WTC11 (cell line): ENCODE measurements around the gene CMPK2. TPM values are rescaled to one million over a fixed set of nuclear protein-coding genes. Genes with fewer than 3 reads are reported as not detected.

Source experiments
- ATAC-seq: fragments of 200-7000 bp; cut with Tn5 transposase; 2 replicates; pipeline ENCODE4 v1.10.0; 2021; ENCODE audit warnings: mild to moderate bottlenecking, moderate library complexity
- CTCF ChIA-PET: fragments of 300-600 bp; sonication (Branson Sonifier 250); formaldehyde crosslinking; loops from one replicate; lab custom pipeline; 2021; ENCODE audit warnings: antibody characterized with exemption; lab: Charles Lee
- POLR2A ChIA-PET: fragments of 350-600 bp; sonication (Branson Sonifier 250); formaldehyde crosslinking; loops from one replicate; lab custom pipeline; 2021; ENCODE audit warnings: antibody characterized with exemption; lab: Charles Lee
- DNase-seq: peaks from one replicate; pipeline ENCODE4 v3.0.0; 2021; ENCODE audit warnings: low spot score
- H3K27ac Mint-ChIP-seq: 2 replicates; pipeline ENCODE4 v1.8.0; 2021; ENCODE audit warnings: mixed read lengths
- H3K27me3 Mint-ChIP-seq: 2 replicates; pipeline ENCODE4 v1.8.0; 2021; ENCODE audit warnings: low read depth, mild to moderate bottlenecking, moderate library complexity, mixed read lengths
- H3K36me3 Mint-ChIP-seq: 2 replicates; pipeline ENCODE4 v1.8.0; 2021; ENCODE audit warnings: mixed read lengths
- H3K4me1 Mint-ChIP-seq: 2 replicates; pipeline ENCODE4 v1.8.0; 2022; ENCODE audit warnings: mixed read lengths
- H3K4me3 Mint-ChIP-seq: 2 replicates; pipeline ENCODE4 v1.8.0; 2021; ENCODE audit warnings: mild to moderate bottlenecking, moderate library complexity, mixed read lengths
- H3K9me3 Mint-ChIP-seq: 2 replicates; pipeline ENCODE4 v1.8.0; 2021; ENCODE audit warnings: mixed read lengths
- AR ChIP-seq: fragments of 250-450 bp; sonication (Bioruptor Pico); IDR thresholded peaks from 2 replicates; pipeline ENCODE4 v1.9.0; 2021; ENCODE audit warnings: mild to moderate bottlenecking
- ATF6 ChIP-seq: sonication (generic); formaldehyde crosslinking; IDR thresholded peaks from 2 replicates; pipeline ENCODE4 v1.8.1; 2023; ENCODE audit warnings: mild to moderate bottlenecking, missing genetic modification reagents
- E2F1 ChIP-seq: sonication (generic); formaldehyde crosslinking; IDR thresholded peaks from 2 replicates; pipeline ENCODE4 v1.8.0; 2022; ENCODE audit warnings: mild to moderate bottlenecking, missing genetic modification reagents
- ESRRA ChIP-seq: sonication (generic); formaldehyde crosslinking; IDR thresholded peaks from 2 replicates; pipeline ENCODE4 v1.8.1; 2022; ENCODE audit warnings: mild to moderate bottlenecking, missing genetic modification reagents, borderline replicate concordance
- GABPB1 ChIP-seq: sonication (generic); formaldehyde crosslinking; IDR thresholded peaks from 2 replicates; pipeline ENCODE4 v1.8.1; 2023; ENCODE audit warnings: mild to moderate bottlenecking, missing genetic modification reagents
- GTF2I ChIP-seq: fragments of 250-450 bp; sonication (Bioruptor Pico); conservative IDR thresholded peaks from 2 replicates; pipeline ENCODE4 v1.4.0; 2021; ENCODE audit warnings: mild to moderate bottlenecking
- MLX ChIP-seq: sonication (generic); formaldehyde crosslinking; IDR thresholded peaks from 2 replicates; pipeline ENCODE4 v1.8.1; 2023; ENCODE audit warnings: mild to moderate bottlenecking, missing genetic modification reagents, moderate library complexity
- MXD4 ChIP-seq: fragments of 250-450 bp; sonication (Bioruptor Pico); IDR thresholded peaks from 2 replicates; pipeline ENCODE4 v1.8.0; 2021; ENCODE audit warnings: mild to moderate bottlenecking, moderate library complexity, borderline replicate concordance
- NFATC4 ChIP-seq: fragments of 250-450 bp; sonication (Bioruptor Pico); IDR thresholded peaks from 2 replicates; pipeline ENCODE4 v1.9.0; 2021; ENCODE audit warnings: mild to moderate bottlenecking
- NR2C2 ChIP-seq: sonication (generic); formaldehyde crosslinking; IDR thresholded peaks from 2 replicates; pipeline ENCODE4 v1.8.0; 2022; ENCODE audit warnings: mild to moderate bottlenecking, missing genetic modification reagents
- PRRX2 ChIP-seq: fragments of 250-450 bp; sonication (Bioruptor Pico); IDR thresholded peaks from 2 replicates; pipeline ENCODE4 v1.8.0; 2021; ENCODE audit warnings: mild to moderate bottlenecking
- SMAD3 ChIP-seq: sonication (generic); formaldehyde crosslinking; IDR thresholded peaks from 2 replicates; pipeline ENCODE4 v1.8.0; 2022; ENCODE audit warnings: missing genetic modification reagents, mild to moderate bottlenecking, borderline replicate concordance
- TCF7 ChIP-seq: sonication (generic); formaldehyde crosslinking; IDR thresholded peaks from 2 replicates; pipeline ENCODE4 v1.8.0; 2022; ENCODE audit warnings: mild to moderate bottlenecking, low read depth, missing genetic modification reagents, moderate library complexity
- TEAD1 ChIP-seq: sonication (generic); formaldehyde crosslinking; IDR thresholded peaks from 2 replicates; pipeline ENCODE4 v1.8.0; 2022; ENCODE audit warnings: mild to moderate bottlenecking, missing genetic modification reagents
- ZNF121 ChIP-seq: sonication (generic); formaldehyde crosslinking; IDR thresholded peaks from 2 replicates; pipeline ENCODE4 v1.8.0; 2023; ENCODE audit warnings: missing genetic modification reagents
- ZNF138 ChIP-seq: sonication (generic); formaldehyde crosslinking; conservative IDR thresholded peaks from 2 replicates; pipeline ENCODE4 v1.8.1; 2022; ENCODE audit warnings: mild to moderate bottlenecking, moderate library complexity, missing genetic modification reagents
- ZNF263 ChIP-seq: sonication (generic); formaldehyde crosslinking; IDR thresholded peaks from 2 replicates; pipeline ENCODE4 v1.8.1; 2022; ENCODE audit warnings: low read depth, mild to moderate bottlenecking, moderate library complexity, missing genetic modification reagents
- ZNF512 ChIP-seq: sonication (generic); formaldehyde crosslinking; IDR thresholded peaks from 2 replicates; pipeline ENCODE4 v1.8.1; 2022; ENCODE audit warnings: missing genetic modification reagents, borderline replicate concordance
- ZSCAN18 ChIP-seq: fragments of 250-450 bp; sonication (Bioruptor Pico); IDR thresholded peaks from 2 replicates; pipeline ENCODE4 v2.1.2; 2022; ENCODE audit warnings: mild to moderate bottlenecking, moderate library complexity
- total RNA-seq: library from RNA; stranded (reverse); gene quantifications from 3 replicates; pipeline ENCODE4 v1.2.3, GENCODE V29; 2021

CMPK2 gene
- total RNA-seq, 1 experiment from 2014 or later = 0.13 TPM

- TF ChIP-seq ATF6 = no peak
These were observed 44.7 kb downstream of the CMPK2 start (continued) for GRCh38 chr2:6820903-6821584.

DNA sequence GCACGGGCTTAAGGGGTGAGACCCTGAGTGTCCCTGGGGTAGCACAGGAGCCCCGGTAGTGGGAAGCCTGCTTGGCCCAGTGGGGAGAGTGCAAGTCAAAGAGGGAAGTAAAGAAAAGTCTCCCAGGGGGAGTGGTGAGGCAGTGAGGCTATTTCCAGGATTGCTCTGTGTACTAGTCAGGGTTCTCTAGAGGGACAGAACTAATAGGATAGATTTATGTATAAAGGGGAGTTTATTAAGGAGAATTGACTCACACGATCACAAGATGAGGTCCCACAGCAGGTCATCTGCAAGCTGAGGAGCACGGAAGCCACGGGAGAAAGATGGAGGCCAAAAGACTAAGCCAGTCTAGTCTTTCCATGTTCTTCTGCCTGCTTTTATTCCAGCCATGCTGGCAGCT is 45.5 kb downstream of the CMPK2 start:
- H3K27ac Mint-ChIP-seq = no peak overlapping the region
- peaks cover 87% of the 10 kb centered on the region for H3K9me3 Mint-ChIP-seq
- no peak overlapping the region for H3K4me3 Mint-ChIP-seq
- no peaks in the 10 kb centered on the region for H3K4me1 Mint-ChIP-seq
- no peak for TF ChIP-seq ZNF121 (CRISPR knock-in tag)
- TF ChIP-seq TEAD1 (CRISPR knock-in tag) = no peak
- no peak for TF ChIP-seq NFATC4 (CRISPR knock-in tag)
- no peak for TF ChIP-seq GABPB1 (CRISPR knock-in tag)
- TF ChIP-seq ZNF138 (CRISPR knock-in tag) = no peak
- no peak for TF ChIP-seq ZNF512 (CRISPR knock-in tag)
- TF ChIP-seq ESRRA (CRISPR knock-in tag) = no peak
- no peak for TF ChIP-seq TCF7 (CRISPR knock-in tag)
- no peak for TF ChIP-seq E2F1
- no peak for TF ChIP-seq GTF2I (CRISPR knock-in tag)
- TF ChIP-seq AR = no peak
- no peak for TF ChIP-seq MXD4 (CRISPR knock-in tag)
- no peak for TF ChIP-seq SMAD3
- no peak for TF ChIP-seq PRRX2 (CRISPR knock-in tag)
- TF ChIP-seq NR2C2 (CRISPR knock-in tag) = no peak
- TF ChIP-seq, all 79 proteins: peak for 0
- ChIA-PET CTCF (no interaction called here), POLR2A (no interaction called here)
- Mint-ChIP-seq H3K36me3 (peaks cover 68% of the 10 kb centered on the region), H3K27me3 (peaks cover 34% of the 10 kb centered on the region)
- ATAC-seq = no peak
- no peak for DNase-seq

- Mint-ChIP-seq H3K27me3 (peaks cover 37% of the 10 kb centered on the region), H3K27ac (no peak overlapping the region), H3K36me3 (peaks cover 74% of the 10 kb centered on the region), H3K4me3 (no peak overlapping the region), H3K4me1 (no peaks in the 10 kb centered on the region), H3K9me3 (peaks cover 87% of the 10 kb centered on the region)
- ChIA-PET CTCF (no interaction called here), POLR2A (no interaction called here)
- DNase-seq (no peak), ATAC-seq (no peak)
- no peak for TF ChIP-seq ZNF512 (CRISPR knock-in tag)
- no peak for TF ChIP-seq ZNF121 (CRISPR knock-in tag)
- no peak for TF ChIP-seq MLX
- no peak for TF ChIP-seq ZSCAN18 (CRISPR knock-in tag)
- no peak for TF ChIP-seq ZNF263 (CRISPR knock-in tag)
These were observed 46.0 kb downstream of the CMPK2 start for GRCh38 chr2:6819668-6820067.
